HUDEP-2 (cell line): ENCODE data around the gene ADAMTS4.

Experiments
- DNase-seq, 76 experiments: peaks; one replicate each; lab custom pipeline; 2025; ENCODE audit not compliant: unreplicated experiment in 76 of 76; lab: John Stamatoyannopoulos, UW

The ADAMTS4 gene

GRCh38 chr1:161176468-161177111 is 22.3 kb downstream of the ADAMTS4 start:
- peak in 1 of 76 experiments; percentile 32 for DNase-seq

DNA sequence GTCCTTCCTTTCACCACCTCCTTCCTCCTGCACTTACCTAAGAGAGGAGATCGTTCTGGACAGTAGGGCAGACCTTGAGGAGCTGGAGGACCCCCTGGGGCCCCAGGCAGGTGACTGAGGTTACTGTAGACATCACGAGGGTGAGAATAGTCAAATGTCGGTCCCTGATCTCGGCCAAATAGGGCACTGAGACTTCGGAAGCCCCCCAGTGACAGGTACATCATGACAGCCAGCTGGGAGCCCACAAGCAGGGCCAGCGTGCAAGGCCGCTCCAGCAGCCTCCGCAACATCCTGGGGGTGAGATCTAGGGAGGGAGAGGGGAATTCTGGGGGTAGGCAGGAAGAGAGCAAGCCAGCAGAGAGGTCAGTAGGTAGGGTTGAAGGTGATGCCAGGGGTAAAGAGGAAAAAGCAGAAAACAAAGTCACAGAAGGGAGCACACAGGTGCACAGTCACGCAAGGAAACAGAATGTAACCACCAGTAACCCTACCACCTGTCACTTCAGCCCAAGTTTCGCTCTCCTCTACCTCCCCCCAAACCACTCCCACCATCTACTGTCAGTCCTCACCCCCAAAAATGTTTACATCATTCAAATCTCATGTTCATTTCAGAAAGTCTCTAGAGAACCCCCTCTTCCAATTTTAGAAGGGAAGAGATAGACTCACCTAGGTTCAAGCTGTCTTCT is 22.9 kb downstream of the ADAMTS4 start:
- no peak for DNase-seq

GRCh38 chr1:161174911-161175310 is 23.9 kb downstream of the ADAMTS4 start:
- no peak for DNase-seq

DNA sequence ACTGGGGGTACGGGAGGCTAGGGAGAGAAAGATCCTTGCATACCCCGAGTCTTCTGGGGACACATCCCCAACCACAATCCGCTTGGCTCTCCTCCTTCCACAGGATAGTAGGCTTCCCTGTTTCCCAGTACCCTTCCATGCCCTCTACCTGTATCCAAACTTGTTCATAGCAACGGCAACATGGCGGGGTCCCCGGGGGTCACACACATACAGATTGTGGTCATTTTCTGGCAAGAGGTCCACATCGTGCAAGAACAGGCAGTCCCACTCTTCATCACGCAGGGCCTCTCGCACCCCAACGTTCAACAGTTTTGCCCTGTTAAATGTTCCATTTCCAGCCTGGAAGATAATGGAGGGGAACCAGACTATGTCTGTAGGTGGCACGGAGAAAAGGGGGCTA is 25.1 kb downstream of the ADAMTS4 start:
- no peak for DNase-seq

DNA sequence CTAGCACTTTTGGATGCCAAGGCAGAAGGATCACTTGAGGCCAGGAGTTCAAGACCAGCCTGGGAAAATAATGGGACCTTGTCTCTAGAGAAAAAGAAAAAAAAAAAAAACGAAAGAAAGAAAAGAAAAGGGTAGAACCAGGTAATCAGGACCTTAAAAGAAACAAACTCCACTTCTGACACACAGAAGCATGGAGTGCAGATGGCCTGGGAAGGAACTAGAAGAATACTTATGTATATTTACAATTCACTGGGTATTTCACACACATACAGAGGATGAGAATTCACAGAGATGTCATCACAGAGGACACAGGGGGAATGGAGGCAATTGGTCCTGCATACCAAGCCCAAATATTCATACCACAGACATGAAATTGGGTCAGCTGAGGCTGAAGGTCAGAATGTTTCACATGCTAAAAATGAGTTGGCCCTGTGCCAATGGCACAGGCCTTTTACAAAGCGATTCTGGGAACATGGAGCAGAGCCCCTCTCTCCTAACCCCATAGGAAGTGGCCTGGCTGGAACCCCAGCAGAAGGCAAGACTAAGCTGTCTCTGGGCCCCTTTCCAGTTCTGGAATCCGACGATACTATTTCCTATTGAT is 26.0 kb downstream of the ADAMTS4 start:
- peak in 1 of 76 experiments; percentile 18 for DNase-seq

- DNase-seq: no peak
Measured at GRCh38 chr1:161172349-161172748, 26.5 kb downstream of the ADAMTS4 start.

DNA sequence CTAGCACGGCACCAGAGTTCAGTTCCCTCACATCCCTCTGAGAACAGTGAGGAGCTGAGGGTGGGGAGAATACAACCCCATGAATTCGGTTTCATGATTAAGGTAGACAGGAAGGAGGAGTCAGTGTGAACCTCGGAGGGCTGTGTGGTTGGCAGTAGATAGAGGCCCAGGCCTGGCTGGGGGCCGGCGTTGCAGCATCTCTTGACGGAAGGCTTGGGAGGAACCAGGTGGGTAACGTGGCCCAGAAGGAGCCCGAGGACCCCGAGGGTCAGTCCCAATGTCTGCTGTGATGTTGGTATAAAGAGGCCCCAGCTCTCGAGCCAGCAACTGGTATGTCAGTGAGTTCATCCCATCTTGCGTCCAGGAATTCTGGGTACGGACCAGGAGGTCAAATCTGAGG is 27.2 kb downstream of the ADAMTS4 start:
- DNase-seq: no peak

DNA sequence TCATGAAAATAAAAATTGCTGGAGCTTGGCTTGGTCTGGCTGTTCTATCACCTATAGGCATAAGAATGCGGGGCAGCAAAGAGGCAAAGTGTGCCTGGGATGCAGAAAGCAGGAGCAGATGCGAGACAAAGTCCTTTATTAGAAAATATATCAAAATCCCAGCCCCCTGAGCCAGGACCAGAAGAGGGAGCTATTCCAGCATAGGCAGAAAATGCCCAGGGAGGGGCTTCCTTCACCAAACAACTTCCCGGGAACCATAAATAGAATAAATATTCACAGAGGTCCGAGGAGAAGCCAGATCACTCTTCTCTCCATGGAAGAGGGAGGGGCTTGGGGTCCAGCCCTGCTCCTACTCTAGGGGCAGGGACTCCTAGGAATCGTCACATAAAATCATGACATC is 27.7 kb downstream of the ADAMTS4 start:
- DNase-seq: no peak

DNA sequence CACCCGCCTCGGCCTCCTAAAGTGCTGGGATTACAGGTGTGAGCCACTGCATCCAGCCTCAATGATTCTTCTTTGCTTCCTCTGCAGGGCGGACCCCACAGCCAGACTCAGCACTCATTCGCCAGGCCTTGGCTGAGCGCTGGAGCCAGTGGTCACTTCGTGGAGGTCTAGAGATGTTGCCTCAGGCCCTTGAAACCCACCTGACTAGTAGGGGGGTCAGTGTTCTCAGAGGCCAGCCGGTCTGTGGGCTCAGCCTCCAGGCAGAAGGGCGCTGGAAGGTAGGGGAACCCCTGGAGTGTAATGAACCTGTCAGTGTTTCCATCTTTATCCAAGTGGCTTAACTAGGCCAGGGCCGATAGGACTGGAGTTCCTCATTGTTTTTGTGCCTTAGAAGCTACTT is 29.9 kb downstream of the ADAMTS4 start:
- DNase-seq: no peak

DNA sequence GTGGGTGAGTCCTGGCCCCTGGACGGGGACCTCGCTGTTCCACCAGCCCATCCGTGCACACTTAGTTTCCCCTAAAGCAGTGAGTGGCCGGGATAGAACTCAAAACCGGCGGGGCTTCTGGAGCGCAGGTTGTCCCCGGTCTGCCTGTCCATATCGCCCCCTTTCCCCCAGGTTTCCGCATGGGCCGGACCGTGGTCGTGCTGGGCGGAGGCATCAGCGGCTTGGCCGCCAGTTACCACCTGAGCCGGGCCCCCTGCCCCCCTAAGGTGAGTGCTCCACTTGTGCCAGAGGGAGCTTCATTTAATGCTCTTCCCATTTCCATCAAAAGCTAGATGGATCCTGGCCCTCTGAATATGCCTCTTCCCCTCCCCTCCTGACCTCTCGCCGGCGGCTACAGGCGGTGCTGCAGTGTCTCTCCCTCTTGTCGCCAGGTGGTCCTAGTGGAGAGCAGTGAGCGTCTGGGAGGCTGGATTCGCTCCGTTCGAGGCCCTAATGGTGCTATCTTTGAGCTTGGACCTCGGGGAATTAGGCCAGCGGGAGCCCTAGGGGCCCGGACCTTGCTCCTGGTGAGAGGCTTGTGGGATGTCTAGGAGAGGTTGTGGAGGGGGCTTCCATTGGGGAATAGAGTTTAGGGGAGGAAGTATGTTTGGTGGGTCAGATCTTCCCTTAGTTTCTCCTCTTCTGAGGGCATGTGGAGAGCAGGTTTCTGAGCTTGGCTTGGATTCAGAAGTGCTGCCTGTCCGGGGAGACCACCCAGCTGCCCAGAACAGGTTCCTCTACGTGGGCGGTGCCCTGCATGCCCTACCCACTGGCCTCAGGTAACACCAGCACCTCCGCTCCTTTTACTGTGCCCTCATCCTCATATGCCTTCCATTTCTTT is 31.9 kb downstream of the ADAMTS4 start:
- DNase-seq: peak in 35 of 76 experiments; percentile 11 to 92 (median 46)

DNA sequence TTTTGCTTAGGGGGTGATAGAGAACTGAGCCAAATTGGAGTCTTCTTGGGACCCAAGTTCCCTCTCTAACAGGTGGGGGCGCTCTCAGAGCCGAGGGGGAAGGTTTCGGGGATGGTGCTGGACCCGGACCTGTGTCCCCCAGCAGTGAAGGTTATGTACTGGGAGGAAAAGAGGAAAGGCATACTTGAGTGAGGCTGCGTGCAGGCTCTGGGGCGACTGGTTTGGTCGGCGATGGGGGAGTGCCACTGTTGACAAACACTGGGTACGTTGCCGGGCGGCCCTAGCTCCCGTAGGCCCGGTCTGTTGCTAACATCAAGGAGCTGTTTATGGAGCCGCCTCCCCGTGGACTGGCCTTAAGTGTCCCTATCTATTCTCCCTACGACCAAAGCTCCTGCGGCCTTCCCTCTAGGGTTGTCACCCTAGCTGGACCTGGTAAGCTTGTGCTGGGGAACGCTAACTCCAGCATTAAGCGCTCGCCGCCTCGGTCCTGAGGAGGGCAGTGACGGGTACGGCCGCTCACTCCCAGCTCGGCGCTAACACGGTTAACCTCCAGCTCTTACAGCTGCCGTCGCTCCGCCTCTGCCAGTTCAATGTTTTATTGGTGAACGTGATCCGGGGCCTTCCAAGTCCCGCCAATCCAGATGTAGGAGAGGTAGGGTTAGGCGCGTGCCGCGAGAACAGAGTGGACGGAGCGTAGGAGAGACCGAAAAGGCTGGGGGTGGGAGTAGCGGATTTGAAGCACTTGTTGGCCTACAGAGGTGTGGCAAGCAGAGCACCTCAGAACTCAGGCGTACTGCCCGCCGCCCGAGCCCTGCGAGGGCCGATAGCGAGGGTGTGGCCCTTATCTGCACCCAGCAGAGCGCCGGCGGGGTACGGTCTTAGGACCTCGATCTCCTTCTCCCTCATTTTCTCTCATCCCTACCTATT is 32.8 kb downstream of the ADAMTS4 start, which contains the start of gene PPOX:
Gene PPOX, plus strand, starts transcription at position 685 of the 927 bp plus-strand sequence. CDS start 422 bp downstream, outside the sequence.
- DNase-seq: peak; percentile 41 to 100 (median 99)

- DNase-seq: no peak
Measured at GRCh38 chr1:161164901-161165610, 33.8 kb downstream of the ADAMTS4 start.

- DNase-seq: no peak
Measured at GRCh38 chr1:161163793-161164192, 35.1 kb downstream of the ADAMTS4 start.

GRCh38 chr1:161162806-161163205 is 36.0 kb downstream of the ADAMTS4 start:
- DNase-seq: no peak

GRCh38 chr1:161162052-161162451 is 36.8 kb downstream of the ADAMTS4 start:
- DNase-seq: no peak

GRCh38 chr1:161161652-161162051 is 37.2 kb downstream of the ADAMTS4 start:
- DNase-seq: no peak

DNA sequence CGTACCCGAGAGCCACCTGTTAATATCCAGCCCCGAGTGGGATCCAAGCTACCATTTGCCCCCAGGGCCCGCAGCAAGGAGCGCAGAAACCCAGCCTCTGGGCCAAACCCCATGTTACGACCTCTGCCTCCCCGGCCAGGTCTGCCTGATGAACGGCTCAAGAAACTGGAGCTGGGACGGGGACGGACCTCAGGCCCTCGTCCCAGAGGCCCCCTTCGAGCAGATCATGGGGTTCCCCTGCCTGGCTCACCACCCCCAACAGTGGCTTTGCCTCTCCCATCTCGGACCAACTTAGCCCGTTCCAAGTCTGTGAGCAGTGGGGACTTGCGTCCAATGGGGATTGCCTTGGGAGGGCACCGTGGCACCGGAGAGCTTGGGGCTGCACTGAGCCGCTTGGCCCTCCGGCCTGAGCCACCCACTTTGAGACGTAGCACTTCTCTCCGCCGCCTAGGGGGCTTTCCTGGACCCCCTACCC is 38.1 kb downstream of the ADAMTS4 start:
- DNase-seq: no peak

GRCh38 chr1:161159913-161160243 is 39.0 kb downstream of the ADAMTS4 start:
- DNase-seq: no peak
